Activated gamma-delta T cell treated with Interleukin-2 at 50 U/mL for 16 hours (primary cell): Measurements from ENCODE around the gene CBY2.
"Not testable (repeated sequence)": the region's sequence is repeated elsewhere in the genome, so short reads cannot be mapped to it uniquely, and the experiment has no call there.

Experiments used
- DNase-seq: peaks from one replicate; pipeline ENCODE4 v3.0.0-alpha.2; 2020

CBY2 gene

GRCh38 chr13:45702088-45702487 is at the start of gene CBY2:
TSS of gene CBY2 (plus strand) at chr13:45702320. CDS start at chr13:45702391, 71 bp downstream.
- DNase-seq: no peak

- no peak for DNase-seq
Measured at GRCh38 chr13:45654633-45655349, 47.3 kb upstream of the CBY2 start.

- DNase-seq: no peak
Measured at GRCh38 chr13:45658586-45659235, 43.4 kb upstream of the CBY2 start.

- no peak for DNase-seq
Measured at GRCh38 chr13:45659536-45659935, 42.6 kb upstream of the CBY2 start.

GRCh38 chr13:45660458-45660857 is 41.7 kb upstream of the CBY2 start:
- DNase-seq: not testable (repeated sequence)

GRCh38 chr13:45662162-45662561 is 40.0 kb upstream of the CBY2 start:
- no peak for DNase-seq

- DNase-seq: not testable (repeated sequence)
Measured at GRCh38 chr13:45662903-45663302, 39.2 kb upstream of the CBY2 start.

- DNase-seq: not testable (repeated sequence)
Measured at GRCh38 chr13:45669626-45670025, 32.5 kb upstream of the CBY2 start.

- no peak for DNase-seq
Measured at GRCh38 chr13:45670189-45670885, 31.8 kb upstream of the CBY2 start.

- no peak for DNase-seq
Measured at GRCh38 chr13:45674908-45675307, 27.2 kb upstream of the CBY2 start.

- DNase-seq: no peak
Measured at GRCh38 chr13:45678282-45678681, 23.8 kb upstream of the CBY2 start.

GRCh38 chr13:45681113-45681512 is 21.0 kb upstream of the CBY2 start:
- DNase-seq: no peak

- DNase-seq: no peak
Measured at GRCh38 chr13:45682494-45683008, 19.6 kb upstream of the CBY2 start.

- DNase-seq: no peak
Measured at GRCh38 chr13:45683701-45684100, 18.4 kb upstream of the CBY2 start.

GRCh38 chr13:45688577-45688976 is 13.5 kb upstream of the CBY2 start:
- no peak for DNase-seq

GRCh38 chr13:45690636-45691035 is 11.5 kb upstream of the CBY2 start:
- no peak for DNase-seq

- no peak for DNase-seq
Measured at GRCh38 chr13:45691251-45691650, 10.9 kb upstream of the CBY2 start.

- no peak for DNase-seq
Measured at GRCh38 chr13:45691667-45692066, 10.5 kb upstream of the CBY2 start.

GRCh38 chr13:45695198-45695730 is 6.9 kb upstream of the CBY2 start:
- no peak for DNase-seq

- DNase-seq: no peak
Measured at GRCh38 chr13:45696610-45697226, 5.4 kb upstream of the CBY2 start.

- no peak for DNase-seq
Measured at GRCh38 chr13:45700971-45701900, 884 bp upstream of the CBY2 start.

GRCh38 chr13:45702869-45703391 is 810 bp downstream of the CBY2 start:
- DNase-seq: no peak
